ENCODE data around the gene ETV3.
"Not testable (repeated sequence)": the region's sequence is repeated elsewhere in the genome, so short reads cannot be mapped to it uniquely, and the experiment has no call there.

Gene ETV3

DNA sequence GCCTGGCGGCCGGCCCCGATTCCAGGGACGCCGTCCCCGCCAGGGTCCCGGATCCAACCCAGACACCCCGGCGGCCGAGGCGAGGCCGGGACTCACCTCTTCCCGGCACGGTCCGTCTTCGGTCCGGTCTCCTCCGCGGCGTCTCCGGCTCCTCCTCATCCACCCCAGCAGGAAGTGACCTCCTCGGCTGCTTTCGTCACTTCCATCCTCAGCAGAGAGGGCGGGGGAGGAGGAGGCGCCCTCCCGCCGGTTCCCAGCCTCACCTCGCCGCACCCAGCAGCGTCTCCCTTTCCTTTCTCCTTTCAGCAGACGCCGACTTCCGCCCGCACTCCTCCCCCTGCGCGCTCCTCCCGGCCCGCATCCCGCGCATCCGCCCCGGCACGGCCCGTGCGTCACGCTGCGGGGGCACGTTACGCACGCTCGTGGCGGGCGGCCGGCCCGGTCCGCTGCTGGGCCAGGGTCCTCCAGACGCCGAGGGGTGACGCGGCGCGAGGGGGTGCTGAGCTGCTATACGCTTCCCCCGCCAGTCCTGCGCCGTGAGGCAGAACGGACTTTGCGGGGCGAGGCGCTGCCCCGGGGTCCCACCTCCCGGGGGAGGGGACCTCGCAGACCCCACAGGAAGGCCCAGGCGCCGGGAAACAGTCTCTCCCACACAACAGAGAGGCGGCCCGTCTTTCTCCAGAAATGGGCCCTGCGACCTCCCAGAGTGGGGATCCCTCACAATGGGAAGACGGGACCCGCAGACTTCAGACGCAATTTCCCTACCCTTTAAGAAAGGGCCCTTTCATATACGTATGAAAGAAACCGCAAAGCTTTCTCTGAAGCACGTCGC is at the start of gene ETV3:
ETV3 (minus strand) TSS at position 176 of the 832 bp plus-strand sequence. CDS start 2,043 bp downstream, outside the sequence.
- DNase-seq (ENCODE audit: low spot score): peak; percentile 82

DNA sequence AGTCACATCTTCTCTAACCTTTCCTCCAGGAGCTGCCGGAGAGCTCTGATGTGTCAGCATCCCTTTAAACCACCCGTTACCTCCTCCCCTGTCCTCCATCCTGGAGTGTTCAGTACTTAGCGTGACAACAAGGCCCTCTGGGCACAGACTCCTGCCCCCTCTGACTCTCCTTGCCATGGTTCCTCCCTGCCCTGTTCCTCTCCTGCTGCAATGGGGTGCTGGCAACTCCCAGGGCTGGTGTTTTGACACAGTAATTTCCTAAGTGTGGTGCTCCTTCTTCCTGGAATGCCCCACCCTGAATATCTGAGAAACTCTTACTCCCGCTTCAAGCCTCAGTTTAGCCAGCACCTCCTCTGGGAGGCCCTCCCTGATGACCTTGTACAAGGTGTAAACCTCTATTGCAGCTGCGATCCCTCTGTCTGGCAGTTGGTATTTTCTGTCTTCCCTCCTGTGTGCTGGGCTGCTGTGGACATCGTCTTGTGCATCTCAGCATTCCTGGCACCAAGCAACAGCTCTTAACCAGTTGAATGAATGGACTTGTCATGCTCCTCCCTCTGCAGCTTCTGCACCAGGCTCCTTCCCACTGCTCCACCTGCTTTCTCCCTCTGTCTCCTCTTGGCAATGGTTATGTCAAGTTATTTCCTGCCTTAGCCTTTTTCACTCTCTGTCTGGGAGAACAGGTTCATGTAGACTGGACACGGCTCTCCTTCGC is 48.2 kb upstream of the ETV3 start:
- no peak for DNase-seq (ENCODE audit: low spot score)

DNA sequence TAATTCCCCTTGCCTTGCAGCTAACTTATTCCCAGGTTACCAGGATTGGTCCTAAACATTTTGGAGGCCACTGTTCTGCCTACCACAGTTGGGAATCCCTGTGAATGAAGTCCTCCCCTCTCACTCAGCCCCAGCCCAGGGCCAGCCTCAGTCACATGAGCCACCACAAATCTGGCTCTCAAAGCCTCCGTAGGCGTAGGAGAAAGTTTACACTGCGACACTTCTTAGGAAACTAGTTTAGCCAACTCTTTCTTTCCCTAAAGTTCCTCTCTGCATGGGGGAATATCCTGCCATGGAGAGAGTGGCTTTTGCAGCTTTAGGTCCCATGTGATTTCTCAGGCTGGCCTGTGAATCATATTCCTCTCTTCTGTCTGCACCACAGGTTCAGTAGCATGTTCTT is 45.7 kb upstream of the ETV3 start:
- no peak for DNase-seq (ENCODE audit: low spot score)

DNA sequence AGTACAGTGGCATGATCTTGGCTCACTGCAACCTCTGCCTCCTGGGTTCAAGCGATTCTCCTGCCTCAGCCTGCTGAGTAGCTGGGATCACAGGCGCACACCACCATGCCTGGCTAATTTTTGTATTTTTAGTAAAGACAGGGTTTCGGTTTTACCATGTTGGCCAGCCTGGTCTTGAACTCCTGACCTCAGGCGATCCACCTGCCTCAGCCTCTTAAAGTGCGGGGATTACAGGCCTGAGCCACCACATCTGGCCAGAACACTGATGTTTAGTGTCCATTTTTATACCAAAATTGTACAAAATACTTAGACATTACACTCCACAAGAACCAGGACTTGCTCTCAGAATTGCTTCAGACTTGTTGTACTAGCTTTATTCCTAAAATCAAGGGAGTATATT is 44.2 kb upstream of the ETV3 start:
- not testable (repeated sequence) for DNase-seq (ENCODE audit: low spot score)

DNA sequence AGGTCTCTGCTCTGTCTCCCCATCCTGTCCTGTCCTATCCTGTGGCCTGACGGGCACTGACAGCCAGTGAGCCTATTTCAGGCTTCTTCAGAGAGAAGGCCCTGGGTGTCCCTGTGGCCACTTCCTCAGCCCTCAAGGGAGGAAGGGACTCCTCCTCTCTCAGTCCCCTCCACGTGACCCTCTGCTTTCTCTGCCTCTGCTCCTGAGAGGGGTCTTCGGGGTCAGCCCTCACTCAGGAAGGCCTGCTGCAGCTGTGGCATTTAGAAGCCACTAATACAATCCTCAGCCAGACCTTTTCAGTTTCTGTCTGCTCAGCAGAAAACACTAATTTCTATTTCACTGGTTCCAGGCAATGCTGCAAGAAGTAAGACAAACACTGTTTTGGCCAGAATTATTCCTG is 43.6 kb upstream of the ETV3 start:
- DNase-seq (ENCODE audit: low spot score): no peak

DNA sequence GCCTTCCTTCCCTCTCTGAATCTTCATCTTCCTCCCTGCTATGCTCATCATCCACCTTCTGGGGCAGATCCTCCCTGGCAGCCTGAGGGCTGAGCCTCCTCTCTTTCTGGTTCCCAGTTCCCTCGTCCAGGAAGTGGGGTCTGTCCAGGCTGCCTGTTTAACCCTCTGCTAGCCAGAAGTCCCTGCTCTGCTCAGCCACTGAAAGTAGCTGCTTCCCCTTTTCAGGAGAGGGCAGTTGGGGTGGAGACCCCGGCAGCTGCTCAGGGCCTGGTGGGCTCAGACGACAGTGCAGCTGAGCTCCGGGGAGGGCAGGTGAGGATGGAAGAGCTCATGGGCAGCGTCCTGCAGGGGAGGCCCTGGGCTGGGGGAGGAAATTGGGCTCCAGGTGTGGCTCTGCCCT is 43.1 kb upstream of the ETV3 start:
- DNase-seq (ENCODE audit: low spot score): no peak

DNA sequence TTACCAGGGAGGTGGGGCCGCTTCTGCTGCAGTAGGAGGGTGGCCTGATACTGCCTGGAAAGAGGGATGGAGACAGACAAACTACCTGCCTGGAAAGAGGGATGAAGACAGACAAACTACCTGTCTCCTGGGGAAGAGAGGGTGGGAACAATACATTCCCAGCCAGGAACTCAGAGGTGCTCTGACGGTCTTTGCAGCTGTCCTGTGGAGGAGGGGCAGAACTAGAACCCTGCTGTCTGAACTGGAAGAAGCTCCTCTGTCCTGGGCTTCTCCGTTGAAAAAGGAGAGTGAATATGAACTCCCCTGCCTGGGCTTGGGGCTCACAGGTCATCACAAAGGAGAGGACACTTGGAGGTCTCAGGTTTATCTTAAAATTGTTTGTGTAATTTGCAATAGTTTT is 40.3 kb upstream of the ETV3 start:
- no peak for DNase-seq (ENCODE audit: low spot score)

DNA sequence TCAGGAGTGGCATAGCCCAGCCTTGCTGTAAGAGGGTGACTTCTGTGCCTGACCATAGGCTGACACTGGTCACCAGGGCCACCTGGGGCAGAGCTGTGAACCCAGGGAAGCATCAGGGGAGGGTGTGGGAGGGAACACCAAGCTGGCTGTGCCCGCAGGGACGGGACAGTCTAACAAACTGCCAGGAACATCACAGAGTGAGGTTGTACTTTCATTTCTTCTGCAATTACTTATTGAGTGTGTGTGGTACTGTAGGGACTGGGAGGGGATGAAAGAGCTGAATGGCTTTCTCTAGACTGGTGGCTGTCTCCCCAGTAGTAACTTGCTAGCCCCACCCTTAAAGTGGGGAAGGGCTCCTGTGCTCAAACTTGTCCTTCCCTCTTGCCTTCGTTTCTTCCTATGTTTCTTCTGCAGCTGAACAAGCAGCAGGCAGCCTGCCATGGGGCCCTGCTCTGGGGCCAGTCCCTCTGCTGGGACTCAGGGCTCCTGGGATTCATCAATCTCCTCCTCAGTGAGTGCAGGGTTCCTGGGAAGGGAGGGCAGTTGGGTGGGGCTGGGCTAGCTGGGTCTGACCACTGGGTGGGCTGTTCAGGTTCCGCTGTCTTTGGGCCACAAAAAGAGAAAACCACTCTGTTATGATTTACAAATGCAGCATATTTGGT is 39.7 kb upstream of the ETV3 start:
- DNase-seq (ENCODE audit: low spot score): no peak

DNA sequence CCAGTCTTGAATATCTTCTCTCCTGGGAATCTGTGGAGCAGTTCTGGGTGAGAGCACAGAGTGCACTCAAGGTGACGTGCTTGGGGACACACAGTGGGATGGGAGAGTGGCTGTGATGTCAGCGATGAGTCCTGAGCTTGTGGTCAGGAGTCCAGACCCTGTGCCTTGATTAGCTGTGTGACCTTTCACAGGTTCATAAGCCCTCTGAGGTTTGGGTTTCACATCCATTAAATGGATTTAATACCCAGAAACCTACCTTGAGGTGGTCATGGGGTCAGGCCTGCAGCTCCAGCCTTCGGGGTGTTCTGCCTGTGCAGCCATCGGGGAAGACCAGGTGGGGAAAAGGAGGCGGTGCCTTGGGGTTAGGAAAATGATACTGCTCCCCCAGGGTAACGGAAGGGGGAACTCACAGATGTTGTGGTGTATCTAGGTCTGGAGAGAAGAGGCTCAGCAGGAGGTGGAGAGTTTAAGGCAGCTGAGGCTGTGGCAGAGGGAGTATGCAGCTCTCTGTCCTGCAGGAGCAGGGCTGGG is 38.5 kb upstream of the ETV3 start:
- DNase-seq (ENCODE audit: low spot score): no peak

DNA sequence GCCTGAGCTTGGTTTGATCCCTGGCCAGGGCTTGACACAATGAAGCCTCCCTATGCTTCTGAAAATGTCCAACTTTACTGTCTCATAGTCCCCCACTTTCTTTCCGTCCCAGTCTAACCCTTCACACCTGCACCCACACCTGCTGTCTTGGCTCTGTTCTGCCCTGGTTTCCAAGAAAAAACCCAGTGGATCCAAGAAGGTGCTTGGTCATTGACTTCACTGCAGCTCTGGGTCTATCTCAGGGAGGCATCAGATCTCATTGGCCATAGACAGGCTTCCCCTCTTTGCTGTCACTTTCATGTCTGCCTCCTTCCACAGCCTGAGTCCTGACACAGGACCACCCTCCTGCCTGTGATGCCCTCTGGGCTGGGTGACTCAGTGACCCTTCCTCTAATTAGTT is 37.8 kb upstream of the ETV3 start:
- no peak for DNase-seq (ENCODE audit: low spot score)

DNA sequence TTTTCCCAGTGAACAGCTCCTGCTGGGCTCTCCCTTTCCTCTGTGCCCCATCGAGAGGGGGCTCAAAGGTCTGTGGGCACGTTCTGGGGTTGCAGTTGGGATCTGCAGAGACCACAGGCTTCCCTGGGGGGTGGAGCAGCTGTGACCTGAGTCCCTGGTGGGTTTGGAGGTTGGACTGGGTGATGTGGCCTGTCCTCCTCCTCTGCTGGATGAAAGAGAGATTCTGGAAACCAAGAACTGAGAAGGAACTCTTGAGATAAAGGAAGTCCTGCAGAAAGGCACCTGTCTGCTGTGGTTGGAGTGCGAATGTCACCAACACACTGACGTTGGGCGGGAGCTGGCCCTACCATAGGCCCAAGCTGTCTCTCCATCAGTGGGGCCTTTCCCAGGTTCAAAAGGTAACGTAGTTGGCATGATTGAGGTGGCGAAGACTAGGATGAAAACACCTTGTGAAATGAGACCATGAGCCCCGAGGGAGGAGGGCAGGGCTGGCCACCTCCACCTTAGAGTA is 35.8 kb upstream of the ETV3 start:
- no peak for DNase-seq (ENCODE audit: low spot score)

DNA sequence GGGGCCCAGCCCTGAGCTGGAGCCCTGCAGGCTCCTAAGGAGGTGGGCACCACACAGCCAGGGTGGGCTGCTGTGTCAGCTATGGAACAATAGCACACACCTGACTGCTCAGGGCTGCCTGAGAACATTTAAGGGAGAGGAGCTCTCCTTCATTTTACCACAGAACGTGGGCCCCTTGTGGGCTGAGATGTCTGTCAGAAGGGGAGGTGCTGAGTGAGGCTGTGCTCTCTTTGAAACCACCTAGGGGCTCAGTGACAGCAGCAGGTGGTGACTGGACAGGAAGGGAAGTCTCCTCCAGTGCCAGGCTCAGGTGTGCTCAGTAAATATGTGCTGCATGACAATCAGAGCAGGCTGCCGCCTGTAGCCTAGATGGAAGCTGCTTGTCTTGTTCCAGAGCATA is 35.0 kb upstream of the ETV3 start:
- not testable (repeated sequence) for DNase-seq (ENCODE audit: low spot score)

DNA sequence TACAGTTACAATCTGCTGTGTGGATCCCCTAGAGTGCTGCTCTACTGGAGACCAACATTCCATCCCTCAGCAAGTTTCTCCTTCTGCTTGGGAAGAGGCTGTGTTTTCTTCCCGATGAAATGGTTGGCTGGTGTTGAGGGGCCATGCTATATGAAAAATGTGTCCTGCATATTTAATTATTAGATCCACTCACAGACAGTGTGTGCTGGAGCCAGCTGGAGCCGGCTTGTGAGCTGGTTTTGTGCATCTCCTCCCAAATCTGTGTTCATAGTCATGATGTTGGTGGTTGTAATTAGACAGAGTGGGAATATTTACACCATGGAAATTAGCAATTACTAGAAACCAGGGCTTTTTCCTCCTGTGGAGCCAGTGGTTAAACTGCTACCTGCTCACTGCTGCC is 34.4 kb upstream of the ETV3 start:
- DNase-seq (ENCODE audit: low spot score): not testable (repeated sequence)

DNA sequence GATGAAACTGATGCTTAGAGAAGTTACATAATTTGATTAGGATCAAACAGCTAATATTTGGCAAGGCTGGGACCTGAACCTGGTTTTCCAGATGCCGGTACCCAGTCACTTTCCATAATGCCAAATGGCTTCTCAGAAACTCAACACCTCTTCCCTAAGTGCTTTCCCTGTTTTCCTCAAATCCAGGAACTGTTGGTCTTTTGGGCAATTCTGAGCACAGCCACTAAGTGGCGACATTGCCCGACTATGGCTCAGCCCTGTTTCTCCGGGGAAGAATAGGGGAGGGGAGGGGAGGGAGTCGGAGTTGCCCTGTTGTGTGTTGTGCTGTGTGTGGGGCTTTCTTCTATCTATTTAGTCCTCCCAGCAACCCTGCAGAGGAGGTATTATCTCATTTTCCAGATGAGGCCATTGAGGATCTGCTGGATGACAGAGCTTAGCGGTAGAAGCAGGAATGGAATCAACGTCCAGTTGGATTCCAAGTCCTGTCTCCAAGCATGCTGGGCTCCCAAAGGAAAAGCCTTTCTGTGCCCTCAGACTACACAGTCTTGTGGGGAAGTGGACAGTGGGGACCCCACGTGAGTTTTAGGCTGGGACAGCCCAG is 33.8 kb upstream of the ETV3 start:
- DNase-seq (ENCODE audit: low spot score): not testable (repeated sequence)

DNA sequence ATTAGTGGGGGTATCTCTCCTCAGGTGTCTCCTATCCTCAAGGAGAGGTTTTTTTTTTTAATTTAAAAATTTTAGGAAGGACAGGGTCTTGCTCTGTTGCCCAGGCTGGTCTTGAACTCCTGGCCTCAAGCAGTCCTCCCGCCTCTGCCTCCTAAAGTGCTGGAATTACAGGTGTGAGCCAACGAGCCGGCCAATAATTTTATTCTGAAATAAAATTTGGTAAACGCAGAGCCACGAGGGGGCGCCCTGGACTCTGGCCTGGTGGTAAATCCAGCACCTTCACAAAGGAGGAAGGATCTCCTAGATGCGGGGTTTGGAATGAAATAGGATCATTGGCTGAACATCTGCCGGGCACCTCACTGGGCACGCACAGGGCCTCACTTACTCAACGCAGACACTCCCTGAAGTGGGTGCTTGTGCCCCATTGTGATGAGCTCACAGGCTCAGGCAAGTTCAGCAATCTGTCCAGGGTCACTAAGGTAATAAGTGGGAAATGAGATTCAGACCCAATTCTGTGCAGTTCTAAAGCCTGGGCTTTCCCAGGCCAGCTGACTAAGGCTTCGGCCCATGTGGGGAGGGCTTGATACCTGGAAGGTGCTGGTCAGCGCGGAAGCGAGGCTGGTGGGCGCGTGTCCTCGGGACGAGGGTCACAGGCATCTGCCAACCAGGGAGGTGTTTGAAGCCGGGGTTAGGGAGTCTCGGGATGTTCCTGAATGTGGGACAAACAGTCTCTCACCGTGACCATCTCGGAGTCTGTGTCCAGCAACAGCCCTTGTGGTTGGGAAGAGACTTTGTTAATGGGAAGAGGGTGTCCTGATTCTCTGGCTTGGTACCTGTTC is 32.7 kb upstream of the ETV3 start:
- DNase-seq (ENCODE audit: low spot score): peak; percentile 46

DNA sequence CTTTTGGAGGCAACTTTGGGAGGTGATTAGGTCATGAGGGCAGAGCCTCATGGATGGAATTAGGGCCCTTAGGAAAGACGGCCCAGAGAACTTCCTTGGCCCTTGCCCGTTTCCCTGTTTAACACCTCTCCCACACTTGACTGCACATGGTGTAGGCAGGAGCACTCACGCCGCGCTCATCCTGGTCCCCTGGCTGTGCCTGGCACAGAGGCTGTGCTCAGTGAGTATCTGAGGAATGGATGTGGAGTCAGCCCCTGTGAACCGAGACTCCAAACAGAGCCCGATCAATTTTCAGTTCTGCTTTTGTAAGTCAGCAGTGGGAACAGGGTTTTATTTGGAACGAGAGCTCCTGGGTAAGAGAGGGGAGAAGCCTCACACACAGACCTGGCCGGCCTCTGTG is 29.8 kb upstream of the ETV3 start:
- no peak for DNase-seq (ENCODE audit: low spot score)

DNA sequence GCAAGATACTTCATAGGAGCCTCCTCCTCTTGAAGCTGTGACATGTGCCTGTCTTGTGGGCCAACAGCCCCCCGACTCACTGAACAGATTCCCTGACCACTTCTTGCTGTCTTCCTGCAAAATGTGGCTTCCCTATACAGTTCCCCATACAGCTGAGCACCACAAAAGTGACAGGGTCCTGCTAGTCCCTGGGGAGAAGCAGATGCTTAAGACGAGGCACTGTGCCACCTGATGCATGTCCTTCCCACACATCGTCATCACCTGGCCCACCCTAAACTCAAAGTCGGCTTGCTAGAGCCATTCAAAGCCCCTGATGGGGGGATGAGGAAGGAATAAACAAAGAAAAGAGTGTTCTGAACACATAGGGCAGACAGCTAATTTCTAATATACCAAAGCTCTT is 29.2 kb upstream of the ETV3 start:
- no peak for DNase-seq (ENCODE audit: low spot score)

DNA sequence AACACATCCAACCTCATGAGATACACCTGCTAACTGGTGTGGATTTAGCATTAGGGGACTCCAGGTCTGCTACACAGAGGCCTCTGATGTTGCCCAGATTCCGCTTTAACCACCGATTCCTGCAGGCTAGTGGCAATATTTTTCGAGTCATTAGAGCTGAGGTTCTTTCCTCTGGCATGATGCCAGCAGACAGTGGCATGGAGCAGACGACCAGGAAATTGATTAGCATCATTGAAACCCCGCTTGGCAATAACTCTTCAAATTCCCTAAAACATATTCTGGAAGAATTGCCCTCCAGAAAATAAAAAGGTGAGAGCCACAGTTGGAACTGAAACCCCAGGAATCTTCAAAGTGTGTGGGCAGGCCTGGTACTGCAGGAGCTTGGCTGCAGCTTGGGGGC is 28.4 kb upstream of the ETV3 start:
- DNase-seq (ENCODE audit: low spot score): no peak

DNA sequence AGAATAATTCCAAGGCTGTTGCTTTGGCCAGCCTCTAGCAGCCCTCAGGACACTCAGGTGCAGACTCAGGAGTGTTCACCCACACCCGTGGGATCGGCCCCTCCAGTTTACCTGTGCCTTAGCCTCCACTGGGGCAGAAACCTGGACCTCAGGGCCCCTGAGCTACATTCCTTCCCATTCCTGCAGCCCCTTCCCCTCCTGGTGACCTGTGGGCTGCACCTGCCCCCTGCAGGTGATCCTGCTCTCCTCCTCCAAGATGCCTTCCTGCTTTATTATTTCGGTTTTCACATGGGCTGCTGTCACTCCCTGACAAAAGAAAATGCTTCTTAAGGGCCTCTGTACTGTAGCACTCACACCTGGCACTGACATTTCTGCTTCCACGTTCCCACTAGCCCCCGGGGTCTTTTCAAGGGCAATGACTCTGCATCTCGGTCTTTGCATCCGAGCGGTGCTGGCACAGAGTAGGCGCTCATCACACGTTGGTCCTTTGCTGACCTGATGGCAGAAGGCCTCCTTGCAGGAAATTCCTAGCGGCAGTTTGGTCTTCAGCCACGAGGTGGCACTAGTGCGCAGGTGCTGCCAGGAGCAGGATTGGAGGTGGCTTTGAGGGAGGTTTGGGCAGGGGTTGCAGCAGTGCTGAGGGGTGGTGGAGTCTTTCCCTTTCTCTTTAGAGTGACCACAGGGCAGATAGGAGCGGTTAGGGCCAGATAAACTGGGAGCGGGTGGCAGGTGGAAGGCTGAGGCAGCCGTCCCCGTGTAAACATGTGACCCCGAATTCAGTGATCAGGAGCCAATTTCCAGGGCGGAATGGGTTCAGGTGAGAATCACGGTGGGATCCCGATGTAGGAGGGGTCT is 25.3 kb upstream of the ETV3 start:
- DNase-seq (ENCODE audit: low spot score): peak; percentile 72

DNA sequence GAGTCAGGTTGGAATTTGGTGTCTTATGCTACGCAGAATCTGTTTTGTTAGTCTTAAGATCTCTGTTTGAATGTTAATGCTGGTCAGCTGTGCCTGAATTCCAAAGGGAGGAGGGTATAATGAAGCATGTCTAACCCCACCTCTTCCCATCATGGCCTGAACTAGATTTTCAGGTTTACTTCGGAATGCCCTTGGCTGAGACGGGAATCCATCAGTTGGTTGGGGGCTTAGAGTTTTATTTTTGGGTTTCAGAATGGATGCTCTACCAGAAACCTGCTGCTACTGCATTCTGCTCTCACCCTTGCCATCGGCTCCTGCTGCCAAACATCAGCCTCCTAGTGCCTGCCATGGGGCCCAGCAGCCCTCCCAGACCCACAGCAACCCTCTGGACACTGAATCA is 24.1 kb upstream of the ETV3 start:
- DNase-seq (ENCODE audit: low spot score): no peak
